ENCODE measurements around the gene FAF1. TPM values are rescaled to one million over a fixed set of nuclear protein-coding genes. Genes with fewer than 3 reads are reported as not detected.

The FAF1 gene
- total RNA-seq, 2 experiments from 2014 or later: 43.5 to 44.0 TPM

- Mint-ChIP-seq H3K27ac (no peak overlapping the region), H3K9me3 (peaks cover 4% of the 10 kb centered on the region), H3K4me3 (no peak overlapping the region), H3K4me1 (ENCODE audit: low read depth) (peaks cover 41% of the 10 kb centered on the region), H3K27me3 (no peaks in the 10 kb centered on the region), H3K36me3 (ENCODE audit: low read depth) (peaks cover 43% of the 10 kb centered on the region)
- H3K4me1 ChIP-seq (ENCODE audit: insufficient read depth, low read length): peaks cover 4% of the 10 kb centered on the region
- no peak overlapping the region for H3K4me3 ChIP-seq (ENCODE audit: low read length)
- ATAC-seq (ENCODE audit: poor library complexity) (no peak), DNase-seq (no peak)
- POLR2A ChIA-PET: no interaction called here
- TF ChIP-seq CTCF (IDR thresholded peaks at IDR 0.05): no peak
- peaks cover 7 to 9% of the 10 kb centered on the region in 2 experiments for H3K9me3 ChIP-seq (ENCODE audit: control insufficient read depth in 1 of 2, insufficient read depth in 1 of 2, low read length in 2 of 2)
- H3K36me3 ChIP-seq (ENCODE audit: insufficient read depth, low read length): no peaks in the 10 kb centered on the region
- intact Hi-C loops (cut with DNase I, micrococcal nuclease): no loop called here
- no peak overlapping the region for H3K27ac ChIP-seq (ENCODE audit: low read depth in 1 of 2, low read length in 2 of 2)
- CTCF ChIA-PET: interaction anchor here (0.6 kb wide), 1 partner anchor 23 kb away, joined by 3 read pairs; no protein-coding TSS in a partner anchor
- H3K27me3 ChIP-seq (ENCODE audit: control insufficient read depth in 1 of 2, insufficient read depth in 2 of 2, low read length in 2 of 2): no peaks in the 10 kb centered on the region
Observed at GRCh38 chr1:50920409-50920808, 39.7 kb downstream of the FAF1 start.

GRCh38 chr1:50917138-50918137 is 42.6 kb downstream of the FAF1 start:
- Histone ChIP-seq H3K4me1 (ENCODE audit: insufficient read depth, low read length) (peaks cover 4% of the 10 kb centered on the region), H3K9me3 (ENCODE audit: control insufficient read depth in 1 of 2, insufficient read depth in 1 of 2, low read length in 2 of 2) (peaks cover 0 to 9% of the 10 kb centered on the region in 2 experiments), H3K36me3 (ENCODE audit: insufficient read depth, low read length) (no peaks in the 10 kb centered on the region), H3K27me3 (ENCODE audit: control insufficient read depth in 1 of 2, insufficient read depth in 2 of 2, low read length in 2 of 2) (no peaks in the 10 kb centered on the region), H3K4me3 (ENCODE audit: low read length) (no peak overlapping the region), H3K27ac (ENCODE audit: low read depth in 1 of 2, low read length in 2 of 2) (no peak overlapping the region)
- Mint-ChIP-seq H3K36me3 (ENCODE audit: low read depth) (peaks cover 31% of the 10 kb centered on the region), H3K27ac (no peak overlapping the region), H3K4me3 (no peak overlapping the region), H3K27me3 (no peaks in the 10 kb centered on the region), H3K9me3 (no peaks in the 10 kb centered on the region), H3K4me1 (ENCODE audit: low read depth) (peaks cover 24% of the 10 kb centered on the region)
- DNase-seq (no peak), ATAC-seq (ENCODE audit: poor library complexity) (no peak)
- intact Hi-C loops (cut with DNase I, micrococcal nuclease): no loop called here
- CTCF ChIA-PET: interaction anchor here (0.9 kb wide), 1 partner anchor 17 kb away, joined by 3 read pairs; no protein-coding TSS in a partner anchor
- no peak for TF ChIP-seq CTCF (IDR thresholded peaks at IDR 0.05)
- POLR2A ChIA-PET: interaction anchor here (0.6 kb wide), 1 partner anchor 299 kb away, joined by 3 read pairs; no protein-coding TSS in a partner anchor

GRCh38 chr1:50915621-50916020 is 44.4 kb downstream of the FAF1 start:
- H3K27ac ChIP-seq (ENCODE audit: low read depth in 1 of 2, low read length in 2 of 2): no peak overlapping the region
- H3K36me3 ChIP-seq (ENCODE audit: insufficient read depth, low read length): no peaks in the 10 kb centered on the region
- ChIA-PET CTCF (no interaction called here), POLR2A (no interaction called here)
- no peak overlapping the region for H3K4me3 ChIP-seq (ENCODE audit: low read length)
- H3K27me3 ChIP-seq (ENCODE audit: control insufficient read depth in 1 of 2, insufficient read depth in 2 of 2, low read length in 2 of 2): no peaks in the 10 kb centered on the region
- Mint-ChIP-seq H3K27ac (no peak overlapping the region), H3K4me3 (no peak overlapping the region), H3K27me3 (no peaks in the 10 kb centered on the region), H3K9me3 (no peaks in the 10 kb centered on the region), H3K4me1 (ENCODE audit: low read depth) (peaks cover 24% of the 10 kb centered on the region), H3K36me3 (ENCODE audit: low read depth) (peaks cover 27% of the 10 kb centered on the region)
- ATAC-seq (ENCODE audit: poor library complexity) (no peak), DNase-seq (no peak)
- no peaks in the 10 kb centered on the region for H3K4me1 ChIP-seq (ENCODE audit: insufficient read depth, low read length)
- intact Hi-C loops (cut with DNase I, micrococcal nuclease): no loop called here
- H3K9me3 ChIP-seq (ENCODE audit: control insufficient read depth in 1 of 2, insufficient read depth in 1 of 2, low read length in 2 of 2): no peaks in the 10 kb centered on the region
- TF ChIP-seq CTCF (IDR thresholded peaks at IDR 0.05): no peak
